Bone marrow (tissue), 2 donors: Measurements from ENCODE around the gene SHROOM3.

Experiments
- DNase-seq, 2 donors: peaks; one replicate each; lab custom pipeline; 2025; lab: John Stamatoyannopoulos, UW

Gene SHROOM3

DNA sequence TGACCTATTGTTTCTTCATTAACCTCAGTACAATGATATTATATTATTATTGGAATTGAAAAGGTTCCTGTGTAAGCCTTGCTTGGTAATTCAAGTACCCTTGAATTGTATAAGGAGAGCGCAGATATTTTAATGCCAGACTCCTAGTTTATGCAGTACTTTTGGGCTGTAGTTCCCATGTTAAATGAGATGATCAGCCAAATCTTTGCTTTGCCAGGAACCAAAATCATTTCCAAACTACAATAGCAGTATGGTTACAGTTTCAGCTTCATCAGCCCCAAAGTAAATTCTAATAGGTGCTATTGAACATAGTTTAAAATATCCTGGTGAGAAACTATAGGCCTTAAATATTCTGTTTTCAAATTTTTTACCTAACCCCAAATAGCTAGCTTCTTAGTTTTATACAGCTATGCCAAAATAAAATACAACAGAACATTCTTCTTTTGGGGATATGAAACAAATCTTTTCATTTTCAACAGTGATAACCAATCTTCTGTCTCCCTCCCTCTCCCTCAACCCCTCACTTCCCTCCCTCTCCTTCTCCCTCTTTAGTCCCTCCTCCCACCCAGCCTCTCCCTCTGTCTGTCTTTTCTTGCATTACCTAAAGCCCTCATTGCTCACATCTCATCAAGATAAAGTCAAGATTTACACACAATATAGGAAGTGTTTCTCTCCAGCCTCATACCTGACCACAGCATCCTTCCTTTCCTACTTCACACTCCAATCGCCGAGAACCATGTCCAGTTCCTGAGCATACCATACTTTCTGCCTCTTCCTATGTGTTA lies 190.1 kb downstream of the SHROOM3 start:
- DNase-seq = no peak

DNA sequence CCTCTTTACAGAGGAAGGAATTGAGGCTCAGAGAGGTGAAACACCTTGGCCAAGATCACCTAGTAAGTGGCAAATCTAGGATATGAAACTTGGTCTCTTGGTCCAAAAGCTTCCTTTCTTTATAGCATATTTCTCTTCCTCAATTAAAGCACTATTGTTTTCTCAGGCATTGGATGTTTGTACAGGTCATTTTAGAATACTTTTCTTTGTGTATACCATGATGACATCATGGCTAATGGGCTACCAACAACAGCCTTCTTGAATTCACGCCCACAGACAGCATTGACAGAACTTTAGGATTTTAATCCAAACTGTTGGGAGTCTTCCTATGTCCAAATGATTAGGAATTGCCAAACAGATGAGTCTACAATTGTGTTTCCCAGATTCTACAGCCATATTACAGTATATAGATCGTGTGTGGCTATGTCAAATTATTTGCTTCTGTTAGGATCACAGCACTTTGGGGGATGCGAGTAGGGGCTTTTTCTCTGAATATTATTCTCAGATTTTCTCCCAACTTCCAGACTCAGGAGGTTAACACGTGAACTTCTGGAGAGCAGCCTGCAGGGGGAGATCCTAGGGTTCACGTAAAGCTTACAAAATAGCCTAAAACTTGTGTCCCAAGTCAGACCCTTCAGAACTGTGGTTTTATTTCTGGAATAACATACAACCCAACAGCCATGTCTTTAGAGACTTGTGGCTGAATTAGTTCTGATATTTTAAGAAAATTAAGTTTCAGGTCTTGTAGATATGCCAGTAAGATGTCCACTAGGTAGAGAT lies 191.8 kb downstream of the SHROOM3 start:
- DNase-seq = no peak

GRCh38 chr4:76628251-76628650 lies 193.2 kb downstream of the SHROOM3 start:
- no peak for DNase-seq

DNA sequence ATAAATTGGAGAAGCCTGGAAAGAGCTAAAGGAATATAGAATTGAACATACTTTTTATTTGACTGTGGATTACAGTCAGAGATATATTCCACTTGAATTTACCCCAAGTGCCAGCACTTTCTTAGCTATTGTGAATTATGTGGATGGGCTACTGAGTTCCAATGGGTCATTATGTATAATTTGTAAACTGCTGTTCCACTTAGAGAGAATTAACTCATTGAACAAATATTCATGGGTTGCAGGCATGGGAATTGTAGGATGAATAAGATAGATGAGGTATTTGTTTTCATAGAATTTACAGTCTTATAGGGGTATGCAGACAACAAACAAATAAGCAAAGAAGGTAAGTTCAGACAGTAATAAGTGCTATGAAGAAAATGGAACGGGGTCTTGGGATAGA lies 195.7 kb downstream of the SHROOM3 start:
- no peak for DNase-seq

- DNase-seq = no peak
Measured at GRCh38 chr4:76634220-76634619, 199.2 kb downstream of the SHROOM3 start.

DNA sequence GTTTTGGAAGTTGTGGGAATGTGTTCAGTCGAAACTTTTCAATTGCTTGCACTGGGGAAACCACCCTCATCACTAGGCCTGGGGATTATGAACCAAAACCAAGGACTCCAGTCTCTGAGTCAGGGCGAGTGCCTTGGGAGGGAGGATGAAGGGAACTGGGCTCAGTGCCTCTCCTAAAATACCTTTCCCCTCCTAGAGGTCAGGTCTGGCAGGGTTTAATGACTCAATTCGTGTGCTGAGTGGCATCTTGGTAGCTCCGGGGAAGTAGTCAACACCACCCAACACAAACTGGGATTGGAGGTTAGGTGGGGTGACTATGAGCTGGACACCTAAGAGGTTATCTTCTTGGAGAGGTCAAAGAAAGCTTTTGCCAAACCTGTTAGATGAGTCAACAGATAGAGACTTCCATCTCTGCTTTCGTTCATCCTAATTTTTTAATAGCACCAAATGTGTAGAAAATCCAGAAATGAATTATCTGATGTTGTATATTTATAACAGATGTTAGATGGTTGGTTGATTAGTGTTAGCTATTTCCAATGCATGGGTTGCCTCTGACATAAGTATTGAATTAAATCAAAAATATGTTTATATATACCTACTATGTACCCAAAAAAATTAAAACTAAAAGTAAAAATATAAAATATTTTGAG lies 202.8 kb downstream of the SHROOM3 start:
- DNase-seq = no peak

GRCh38 chr4:76639288-76639687 lies 204.3 kb downstream of the SHROOM3 start:
- DNase-seq = no peak

DNA sequence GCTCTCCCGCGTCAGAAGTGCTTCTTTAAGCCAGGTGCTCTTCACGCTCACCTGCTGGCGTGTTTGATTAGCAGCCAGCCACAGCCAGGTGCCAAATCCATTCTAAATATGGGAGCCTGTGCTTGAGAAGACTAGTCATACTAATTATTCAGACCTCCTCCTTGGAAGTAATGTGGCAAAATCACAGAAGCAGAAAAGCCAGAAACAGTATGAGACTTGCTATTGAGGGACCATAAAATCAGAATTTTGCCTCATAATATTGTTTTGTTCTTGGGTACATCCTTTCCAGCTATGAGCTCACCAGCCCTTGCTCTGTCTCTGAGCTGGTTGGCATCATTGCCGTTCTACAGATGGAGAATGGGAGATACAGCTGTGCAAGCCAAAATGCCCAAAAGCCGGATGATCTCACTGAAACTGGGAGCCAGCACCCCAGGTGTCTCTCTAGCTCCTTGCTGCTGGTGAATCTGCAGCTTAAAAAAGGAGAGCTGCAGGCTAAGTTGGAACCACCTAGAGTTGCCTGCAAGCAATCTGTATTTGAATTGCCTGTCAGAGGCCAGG lies 205.4 kb downstream of the SHROOM3 start:
- no peak for DNase-seq

- DNase-seq = no peak
Measured at GRCh38 chr4:76641351-76641750, 206.3 kb downstream of the SHROOM3 start.

DNA sequence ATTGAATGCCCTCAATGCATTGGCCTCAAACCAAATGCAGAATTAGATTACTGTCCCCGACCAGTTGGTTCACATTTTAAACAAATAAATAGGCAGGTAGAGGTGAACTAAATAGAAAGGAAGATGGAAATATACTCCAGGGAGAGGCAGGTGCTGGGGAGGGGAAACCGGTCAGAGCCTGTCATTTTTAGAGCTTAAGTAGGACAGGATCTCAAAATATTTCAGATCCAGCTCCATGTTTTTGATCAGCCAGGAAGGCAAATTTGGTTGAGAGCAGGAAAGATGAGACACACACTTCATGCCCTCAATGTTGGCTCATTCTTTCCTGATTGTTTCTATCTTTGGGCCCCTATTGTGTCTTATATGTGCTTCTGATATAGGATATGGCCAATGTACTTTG lies 206.7 kb downstream of the SHROOM3 start:
- no peak for DNase-seq

GRCh38 chr4:76644831-76645485 lies 209.9 kb downstream of the SHROOM3 start:
- no peak for DNase-seq

DNA sequence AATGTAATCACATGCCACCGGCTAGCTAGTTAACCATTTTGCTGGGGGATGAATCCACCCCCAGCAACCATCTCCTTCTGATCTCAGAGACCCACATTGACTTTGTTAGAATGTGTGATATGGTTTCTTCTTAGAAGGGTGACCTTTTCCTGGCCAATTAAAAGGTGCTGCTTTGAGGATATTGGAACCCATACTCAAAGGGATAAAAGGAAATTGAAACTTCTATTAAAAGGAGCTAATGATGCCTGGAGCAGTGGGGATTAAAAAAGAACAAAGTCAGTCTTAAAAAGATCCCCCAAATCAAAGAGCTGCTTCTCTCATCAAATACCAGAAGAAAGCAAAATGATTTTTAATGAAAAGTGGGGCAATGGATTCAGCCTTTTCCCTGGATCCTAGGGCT lies 214.1 kb downstream of the SHROOM3 start:
- no peak for DNase-seq

DNA sequence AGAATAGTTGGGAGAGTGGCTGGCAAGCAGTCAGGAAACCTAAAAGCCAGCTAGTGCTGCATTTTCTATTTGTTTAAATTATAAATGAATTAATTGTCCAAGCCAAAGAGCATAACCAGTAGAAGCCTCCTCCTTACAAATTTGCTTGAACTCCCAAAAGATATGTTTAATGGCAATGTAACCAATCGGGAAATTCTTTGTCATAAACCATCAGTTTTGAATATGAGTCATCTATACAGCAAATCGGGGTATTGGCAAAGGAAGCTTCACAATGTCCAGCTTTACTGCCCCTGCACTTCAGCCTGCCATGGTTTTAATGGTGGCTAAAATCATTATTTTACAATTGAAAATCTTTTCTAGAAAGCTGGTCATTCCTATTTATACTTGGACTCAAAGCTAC lies 216.6 kb downstream of the SHROOM3 start:
- DNase-seq = no peak

GRCh38 chr4:76652389-76652788 lies 217.4 kb downstream of the SHROOM3 start:
- DNase-seq = no peak

DNA sequence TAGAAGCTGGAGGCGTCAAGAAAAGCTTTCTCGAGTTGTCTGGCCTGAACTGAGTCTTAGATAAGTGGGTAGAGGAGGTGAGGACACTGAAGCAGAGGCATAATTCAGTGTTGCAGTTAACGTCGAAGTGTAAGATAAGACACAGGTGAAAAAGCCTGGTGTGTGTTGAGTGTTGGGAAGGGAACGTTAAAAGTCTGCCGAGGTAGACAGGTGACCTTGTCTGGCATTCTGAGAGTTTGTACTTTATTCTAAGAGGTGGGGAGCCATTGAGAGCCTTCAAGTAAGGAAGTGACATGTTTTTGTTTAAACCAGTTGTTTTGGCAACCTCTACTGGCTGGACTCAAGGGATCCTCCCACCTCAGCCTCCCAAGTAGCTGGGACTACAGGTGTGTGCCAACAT lies 219.1 kb downstream of the SHROOM3 start:
- DNase-seq = no peak

GRCh38 chr4:76654791-76655190 lies 219.8 kb downstream of the SHROOM3 start:
- no peak for DNase-seq

DNA sequence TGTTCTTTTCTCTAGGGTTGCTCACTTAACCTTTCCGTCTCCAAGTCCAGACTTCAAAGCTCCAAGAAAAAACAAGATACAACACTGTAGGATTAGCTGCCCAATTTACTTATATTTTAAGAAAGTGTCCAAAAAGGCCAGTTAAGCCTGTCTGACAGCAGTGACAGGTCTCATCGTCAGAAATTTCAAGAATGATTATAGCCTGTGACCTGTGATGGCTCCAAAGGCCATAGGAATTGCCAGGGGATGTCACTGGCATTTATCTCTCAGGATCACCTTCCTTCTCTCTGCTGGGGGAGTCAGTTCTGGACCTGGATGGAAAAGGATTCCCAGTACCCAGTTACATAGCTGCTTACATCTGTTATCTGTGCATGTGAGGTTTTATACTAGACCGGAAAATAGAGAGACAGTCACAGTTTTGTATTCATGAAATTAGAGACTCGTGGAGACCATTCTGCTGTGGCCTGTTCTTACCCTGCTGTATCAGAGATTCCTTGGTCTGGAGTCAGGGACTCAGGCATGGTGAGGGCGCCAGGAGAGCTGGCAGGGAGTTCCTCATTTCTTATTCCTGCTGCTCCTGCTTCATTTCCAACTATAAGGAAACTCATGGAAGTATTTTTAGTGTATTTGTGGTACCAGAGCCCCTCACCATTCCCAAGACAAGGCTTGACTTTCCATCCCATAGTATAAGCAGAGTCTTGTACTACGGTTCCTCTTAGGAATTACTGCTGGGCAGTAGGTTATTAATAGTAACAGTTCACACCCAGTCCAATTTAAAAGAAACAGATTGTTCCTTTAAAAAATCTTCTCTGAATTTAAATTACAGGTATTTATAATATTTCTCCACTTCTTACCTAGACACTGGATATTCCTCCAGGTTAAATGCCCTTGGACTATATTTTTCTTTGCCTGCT lies 220.8 kb downstream of the SHROOM3 start:
- DNase-seq = no peak

DNA sequence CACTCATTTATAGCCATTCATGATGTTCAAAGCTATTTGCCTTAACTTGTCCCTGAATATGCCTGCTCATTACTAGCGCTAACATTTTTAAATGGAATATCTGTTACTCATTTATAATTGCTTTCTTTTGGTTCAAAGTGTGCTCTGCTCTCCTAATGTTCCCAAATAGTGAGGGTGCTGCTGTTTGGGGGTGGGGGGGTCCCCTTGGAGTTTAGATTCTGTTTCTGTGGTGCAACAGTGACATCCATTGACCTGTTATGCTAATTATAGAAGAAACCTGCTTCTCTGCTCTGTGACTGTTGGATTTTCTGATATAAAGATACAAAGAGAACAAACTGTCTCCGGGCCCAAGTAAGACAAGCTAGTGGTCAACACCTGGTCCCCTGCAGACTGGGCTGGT lies 222.4 kb downstream of the SHROOM3 start:
- DNase-seq = no peak

GRCh38 chr4:76658231-76659102 lies 223.4 kb downstream of the SHROOM3 start:
- no peak for DNase-seq

DNA sequence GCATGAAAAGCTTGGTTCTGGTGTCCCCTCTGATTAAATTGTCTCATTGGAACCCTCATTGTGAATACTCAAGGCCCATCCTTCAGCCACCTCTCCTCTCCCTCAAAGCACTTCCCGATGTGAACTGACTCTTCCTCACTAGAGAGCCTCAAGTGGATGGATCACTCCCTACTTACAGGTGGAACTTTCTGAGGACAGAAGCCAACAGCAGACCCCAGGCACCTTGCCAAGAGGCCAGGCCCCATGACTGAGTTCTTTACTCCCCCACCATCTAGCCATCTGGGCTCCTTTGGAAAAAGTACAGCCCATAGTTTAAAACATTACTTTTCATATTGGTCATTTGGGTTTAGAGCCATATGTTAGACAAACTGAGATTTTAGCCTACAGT lies 224.1 kb downstream of the SHROOM3 start:
- no peak for DNase-seq
